22Rv1 (cell line): ENCODE measurements around the gene ACD.

Experiments
- CTCF ChIP-seq: fragments of 450-650 bp; IDR thresholded peaks from 2 replicates; pipeline ENCODE4 v1.5.1; 2017; ENCODE audit warnings: mild to moderate bottlenecking
- ZFX ChIP-seq: fragments of 450-650 bp; IDR thresholded peaks from 2 replicates; pipeline ENCODE4 v1.6.1; 2017; ENCODE audit warnings: antibody characterized with exemption, borderline replicate concordance

DNA sequence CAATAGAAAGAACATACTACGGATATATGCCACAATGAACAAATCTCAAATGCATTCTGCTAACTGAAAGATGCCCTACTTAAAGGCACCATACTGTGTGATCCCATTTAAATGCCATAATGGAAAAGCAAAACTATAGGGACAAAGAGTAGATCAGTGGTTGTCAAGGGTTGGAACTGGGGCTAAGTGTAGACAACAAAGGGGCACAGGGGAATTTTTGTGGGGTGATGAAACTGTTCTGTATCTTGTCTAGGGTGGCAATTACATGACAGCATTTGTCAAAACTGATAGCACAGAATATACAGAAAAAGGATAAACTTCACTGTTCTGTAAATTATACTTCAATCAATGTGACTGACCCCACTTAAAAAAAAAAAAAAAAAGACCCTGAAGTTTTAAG lies 41.4 kb upstream of the ACD start:
- no peak for TF ChIP-seq CTCF
- no peak for TF ChIP-seq ZFX
